ENCODE measurements around the gene ETFDH.
"Not testable (repeated sequence)": the region's sequence is repeated elsewhere in the genome, so short reads cannot be mapped to it uniquely, and the experiment has no call there.

ETFDH gene

GRCh38 chr4:158644760-158645159 is 27.3 kb upstream of the ETFDH start:
- H3K4me3 ChIP-seq (ENCODE audit: control insufficient read depth, low read depth, low read length) = no peak overlapping the region
- TF ChIP-seq CTCF (IDR thresholded peaks at IDR 0.05; ENCODE audit: control insufficient read depth, insufficient read depth, low read depth, low read length, missing control alignments) = no peak
- no peak for DNase-seq (ENCODE audit: low read depth)

GRCh38 chr4:158649111-158649680 is 22.9 kb upstream of the ETFDH start:
- no peak for DNase-seq (ENCODE audit: low read depth)
- TF ChIP-seq CTCF (IDR thresholded peaks at IDR 0.05; ENCODE audit: control insufficient read depth, insufficient read depth, low read depth, low read length, missing control alignments) = no peak
- H3K4me3 ChIP-seq (ENCODE audit: control insufficient read depth, low read depth, low read length) = no peak overlapping the region

- H3K4me3 ChIP-seq (ENCODE audit: control insufficient read depth, low read depth, low read length) = no peak overlapping the region
- TF ChIP-seq CTCF (IDR thresholded peaks at IDR 0.05; ENCODE audit: control insufficient read depth, insufficient read depth, low read depth, low read length, missing control alignments) = no peak
- no peak for DNase-seq (ENCODE audit: low read depth)
Observed at GRCh38 chr4:158652920-158653319, 19.2 kb upstream of the ETFDH start.

- H3K4me3 ChIP-seq (ENCODE audit: control insufficient read depth, low read depth, low read length) = no peak overlapping the region
- DNase-seq (ENCODE audit: low read depth) = no peak
- no peak for TF ChIP-seq CTCF (IDR thresholded peaks at IDR 0.05; ENCODE audit: control insufficient read depth, insufficient read depth, low read depth, low read length, missing control alignments)
Observed at GRCh38 chr4:158656439-158656838, 15.7 kb upstream of the ETFDH start.

- DNase-seq (ENCODE audit: low read depth) = no peak
- no peak overlapping the region for H3K4me3 ChIP-seq (ENCODE audit: control insufficient read depth, low read depth, low read length)
- TF ChIP-seq CTCF (IDR thresholded peaks at IDR 0.05; ENCODE audit: control insufficient read depth, insufficient read depth, low read depth, low read length, missing control alignments) = no peak
Observed at GRCh38 chr4:158657291-158657690, 14.8 kb upstream of the ETFDH start.

- DNase-seq (ENCODE audit: low read depth) = not testable (repeated sequence)
Observed at GRCh38 chr4:158663255-158663654, 8.8 kb upstream of the ETFDH start.

GRCh38 chr4:158663707-158664625 is 8.1 kb upstream of the ETFDH start:
- DNase-seq (ENCODE audit: low read depth); H3K4me3 ChIP-seq (ENCODE audit: control insufficient read depth, low read depth, low read length): not testable (repeated sequence)

More at GRCh38 chr4:158663255-158663654, 8.8 kb upstream of the ETFDH start:
- not testable (repeated sequence) for H3K4me3 ChIP-seq (ENCODE audit: control insufficient read depth, low read depth, low read length)

Measured in AG09309 (cell line).